ENCODE measurements around the gene MED12L.

DNA sequence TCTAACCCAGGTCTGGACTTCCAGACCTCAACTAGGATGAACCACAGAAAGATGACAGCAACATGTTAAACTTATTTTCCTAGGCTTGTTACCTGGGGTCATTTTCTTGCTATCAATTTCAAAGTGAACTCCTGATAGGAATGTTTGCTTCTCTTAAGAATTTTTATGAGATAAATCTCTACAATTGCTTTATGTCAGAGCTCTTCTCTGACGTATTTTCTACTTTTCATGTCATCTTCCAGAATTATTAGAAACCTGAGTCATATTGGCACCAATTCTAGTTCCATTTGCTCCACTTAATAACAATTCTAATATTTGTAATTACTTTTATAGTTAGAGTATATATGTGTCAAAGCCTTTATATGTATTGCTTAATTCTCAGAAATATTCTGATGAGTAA lies 377.5 kb downstream of the MED12L start:
- TF ChIP-seq, protein P1, sequence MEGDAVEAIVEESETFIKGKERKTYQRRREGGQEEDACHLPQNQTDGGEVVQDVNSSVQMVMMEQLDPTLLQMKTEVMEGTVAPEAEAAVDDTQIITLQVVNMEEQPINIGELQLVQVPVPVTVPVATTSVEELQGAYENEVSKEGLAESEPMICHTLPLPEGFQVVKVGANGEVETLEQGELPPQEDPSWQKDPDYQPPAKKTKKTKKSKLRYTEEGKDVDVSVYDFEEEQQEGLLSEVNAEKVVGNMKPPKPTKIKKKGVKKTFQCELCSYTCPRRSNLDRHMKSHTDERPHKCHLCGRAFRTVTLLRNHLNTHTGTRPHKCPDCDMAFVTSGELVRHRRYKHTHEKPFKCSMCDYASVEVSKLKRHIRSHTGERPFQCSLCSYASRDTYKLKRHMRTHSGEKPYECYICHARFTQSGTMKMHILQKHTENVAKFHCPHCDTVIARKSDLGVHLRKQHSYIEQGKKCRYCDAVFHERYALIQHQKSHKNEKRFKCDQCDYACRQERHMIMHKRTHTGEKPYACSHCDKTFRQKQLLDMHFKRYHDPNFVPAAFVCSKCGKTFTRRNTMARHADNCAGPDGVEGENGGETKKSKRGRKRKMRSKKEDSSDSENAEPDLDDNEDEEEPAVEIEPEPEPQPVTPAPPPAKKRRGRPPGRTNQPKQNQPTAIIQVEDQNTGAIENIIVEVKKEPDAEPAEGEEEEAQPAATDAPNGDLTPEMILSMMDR (IDR thresholded peaks at IDR 0.05; ENCODE audit: insufficient read depth, low read length) = no peak
- TF ChIP-seq POLR2AphosphoS5 (IDR thresholded peaks at IDR 0.05; ENCODE audit: low read depth) = no peak
